Measurements from ENCODE around the gene SAMMSON. TPM values are rescaled to one million over a fixed set of nuclear protein-coding genes. Genes with fewer than 3 reads are reported as not detected.

SAMMSON gene
- total RNA-seq, 4 donors from 2014 or later = 0.94 to 6.1 TPM; not detected in 2

DNA sequence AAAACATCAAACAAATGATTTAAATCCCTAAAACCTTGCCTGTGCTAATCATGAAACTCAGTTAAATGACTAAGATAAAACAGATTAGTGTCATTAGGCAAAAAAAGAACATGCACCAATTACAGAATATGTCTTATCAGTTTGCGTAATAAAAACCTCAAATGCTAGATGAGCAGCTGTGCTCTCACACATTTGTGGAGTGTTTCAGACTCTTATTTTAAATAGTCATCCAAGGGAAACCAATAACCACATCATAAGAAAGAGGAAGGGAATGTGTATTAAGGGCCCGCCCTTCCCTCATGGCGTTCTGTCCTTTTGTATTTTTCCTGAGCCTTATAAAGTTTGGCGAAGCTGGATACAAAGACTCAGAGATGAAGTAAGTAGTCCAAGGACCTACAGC lies 6.6 kb downstream of the SAMMSON start:
- peaks cover 0 to 2% (median 0%) of the 10 kb centered on the region in 3 donors for H3K4me1 ChIP-seq
- no peaks in the 10 kb centered on the region for H3K27me3 ChIP-seq
- no peak for DNase-seq
- H3K9me3 ChIP-seq = no peaks in the 10 kb centered on the region
- no peaks in the 10 kb centered on the region for H3K36me3 ChIP-seq
- no peak overlapping the region for H3K4me3 ChIP-seq
- TF ChIP-seq, protein P1, sequence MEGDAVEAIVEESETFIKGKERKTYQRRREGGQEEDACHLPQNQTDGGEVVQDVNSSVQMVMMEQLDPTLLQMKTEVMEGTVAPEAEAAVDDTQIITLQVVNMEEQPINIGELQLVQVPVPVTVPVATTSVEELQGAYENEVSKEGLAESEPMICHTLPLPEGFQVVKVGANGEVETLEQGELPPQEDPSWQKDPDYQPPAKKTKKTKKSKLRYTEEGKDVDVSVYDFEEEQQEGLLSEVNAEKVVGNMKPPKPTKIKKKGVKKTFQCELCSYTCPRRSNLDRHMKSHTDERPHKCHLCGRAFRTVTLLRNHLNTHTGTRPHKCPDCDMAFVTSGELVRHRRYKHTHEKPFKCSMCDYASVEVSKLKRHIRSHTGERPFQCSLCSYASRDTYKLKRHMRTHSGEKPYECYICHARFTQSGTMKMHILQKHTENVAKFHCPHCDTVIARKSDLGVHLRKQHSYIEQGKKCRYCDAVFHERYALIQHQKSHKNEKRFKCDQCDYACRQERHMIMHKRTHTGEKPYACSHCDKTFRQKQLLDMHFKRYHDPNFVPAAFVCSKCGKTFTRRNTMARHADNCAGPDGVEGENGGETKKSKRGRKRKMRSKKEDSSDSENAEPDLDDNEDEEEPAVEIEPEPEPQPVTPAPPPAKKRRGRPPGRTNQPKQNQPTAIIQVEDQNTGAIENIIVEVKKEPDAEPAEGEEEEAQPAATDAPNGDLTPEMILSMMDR (IDR thresholded peaks at IDR 0.05) = no peak
- TF ChIP-seq POLR2A (IDR thresholded peaks at IDR 0.05) = no peak
- 75 to 79% methylated on average over 4 of the region's 4 CpGs for WGBS, 2 donors
- intact Hi-C loops (cut with DNase I) = no loop called here
- no peak overlapping the region for H3K27ac ChIP-seq

DNA sequence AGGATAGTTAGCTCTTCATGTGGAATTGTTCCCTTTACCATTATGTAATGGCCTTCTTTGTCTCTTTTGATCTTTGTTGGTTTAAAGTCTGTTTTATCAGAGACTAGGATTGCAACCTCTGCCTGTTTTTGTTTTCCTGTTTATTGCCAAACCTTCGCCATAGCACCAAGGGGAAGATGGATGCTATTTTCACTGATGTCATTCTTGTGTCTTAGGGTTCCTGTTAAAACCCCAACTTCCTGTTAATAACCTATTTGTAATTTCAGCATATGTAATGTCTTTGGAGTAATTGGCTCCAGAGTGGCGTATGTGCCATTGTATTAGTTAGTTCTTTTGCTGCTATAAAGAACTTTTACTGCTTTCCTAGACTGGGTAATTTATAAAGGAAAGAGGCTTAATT lies 10.8 kb downstream of the SAMMSON start:
- Histone ChIP-seq H3K4me1 (peaks cover 0 to 15% (median 0%) of the 10 kb centered on the region in 3 donors), H3K36me3 (no peaks in the 10 kb centered on the region), H3K27me3 (no peaks in the 10 kb centered on the region), H3K27ac (no peak overlapping the region), H3K9me3 (no peaks in the 10 kb centered on the region), H3K4me3 (no peak overlapping the region)
- intact Hi-C loops (cut with DNase I) = no loop called here
- WGBS, 2 donors = 74 to 76% methylated on average over 2 of the region's 2 CpGs
- TF ChIP-seq POLR2A (IDR thresholded peaks at IDR 0.05) = no peak
- TF ChIP-seq, protein P1 (IDR thresholded peaks at IDR 0.05) = no peak
- no peak for DNase-seq

DNA sequence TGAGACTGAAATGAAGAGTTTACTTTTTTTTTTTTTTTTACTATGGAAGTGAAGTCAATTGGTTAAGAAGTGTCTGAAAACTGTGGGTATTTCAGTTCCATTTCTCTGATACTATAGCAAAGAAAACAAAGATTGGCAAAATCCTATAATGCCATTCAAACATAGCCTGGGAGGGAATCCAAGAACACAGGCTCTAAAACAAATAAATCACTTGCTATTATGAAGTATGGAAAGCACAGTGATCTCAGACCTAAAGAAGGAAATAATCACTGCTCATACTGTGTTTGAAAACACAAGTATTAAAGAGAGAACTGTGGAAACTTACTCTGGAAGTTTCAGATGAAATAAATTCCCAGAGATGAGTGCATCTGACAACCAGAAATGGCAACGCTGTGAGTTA lies 12.0 kb downstream of the SAMMSON start:
- TF ChIP-seq, protein P1 (IDR thresholded peaks at IDR 0.05) = no peak
- no peak for TF ChIP-seq POLR2A (IDR thresholded peaks at IDR 0.05)
- Histone ChIP-seq H3K36me3 (no peaks in the 10 kb centered on the region), H3K27me3 (no peaks in the 10 kb centered on the region), H3K9me3 (no peaks in the 10 kb centered on the region), H3K4me1 (peaks cover 0 to 15% (median 0%) of the 10 kb centered on the region in 3 donors), H3K27ac (peak overlapping the region in 3 of 4 donors; percentile 43 to 69 (median 45)), H3K4me3 (no peak overlapping the region)
- no peak for DNase-seq
- WGBS, 2 donors = 25 to 42% methylated on average over 1 of the region's 1 CpG
- intact Hi-C loops (cut with DNase I) = no loop called here

DNA sequence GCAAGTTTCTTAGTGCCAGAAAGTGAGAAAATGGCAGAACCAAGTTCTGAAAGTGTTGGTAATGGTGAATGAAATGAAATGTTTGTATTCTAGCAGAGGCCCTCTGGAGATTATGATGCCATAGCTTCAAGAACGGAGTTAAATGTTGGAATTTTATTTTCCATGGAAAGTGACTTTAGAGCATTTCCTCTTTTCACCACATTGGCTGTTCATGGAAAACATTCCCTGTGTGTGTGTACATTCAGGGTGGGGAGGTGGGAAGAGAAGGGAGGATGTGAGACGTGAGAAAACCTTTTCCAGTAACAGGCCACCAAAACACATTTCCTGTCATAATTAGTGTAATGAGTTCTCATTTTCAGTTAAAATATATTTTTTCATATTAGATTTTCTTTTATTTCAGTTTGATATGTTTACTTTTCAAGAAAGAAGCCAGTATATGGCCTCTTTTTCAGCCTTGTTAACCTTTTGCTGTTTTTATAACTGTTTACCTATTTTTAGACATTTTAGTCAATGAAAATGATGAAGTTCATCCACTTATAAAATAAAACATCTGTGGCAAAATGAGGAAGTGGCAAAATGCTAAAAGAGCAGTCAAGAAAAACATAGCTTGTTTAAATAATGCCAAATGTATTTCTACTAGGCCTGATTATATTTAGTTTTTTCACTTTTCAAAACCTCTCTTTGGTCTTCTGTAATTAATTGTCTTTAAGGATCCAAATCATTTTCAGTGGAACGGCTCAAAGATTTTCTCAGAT lies 21.6 kb downstream of the SAMMSON start:
- Histone ChIP-seq H3K9me3 (no peaks in the 10 kb centered on the region), H3K27ac (no peak overlapping the region), H3K27me3 (no peaks in the 10 kb centered on the region), H3K4me3 (no peak overlapping the region), H3K4me1 (no peaks in the 10 kb centered on the region), H3K36me3 (no peaks in the 10 kb centered on the region)
- TF ChIP-seq POLR2A (IDR thresholded peaks at IDR 0.05) = no peak
- TF ChIP-seq, protein P1 (IDR thresholded peaks at IDR 0.05) = no peak
- intact Hi-C loops (cut with DNase I) = no loop called here
- WGBS, 2 donors = 41 to 66% methylated on average over 3 of the region's 3 CpGs
- no peak for DNase-seq

DNA sequence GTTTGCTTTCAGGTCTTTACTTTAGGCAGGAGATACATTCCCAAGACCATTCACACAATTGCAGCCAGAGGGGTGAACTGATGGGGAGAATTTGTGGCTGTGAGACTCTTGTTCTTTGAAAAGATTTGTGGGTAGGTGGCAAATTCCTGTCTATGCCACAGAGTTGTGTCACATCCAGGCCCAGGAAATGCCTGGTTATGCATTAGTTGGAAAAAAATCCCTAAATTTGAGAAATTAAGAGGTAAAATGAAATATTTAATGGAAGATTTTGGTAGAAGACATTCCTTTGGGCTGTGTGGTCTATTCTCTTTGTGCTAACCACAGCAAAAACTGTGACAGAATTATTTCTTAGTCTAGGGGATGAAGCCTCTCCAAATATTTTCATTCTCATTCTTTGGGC lies 28.8 kb downstream of the SAMMSON start:
- intact Hi-C loops (cut with DNase I) = no loop called here
- TF ChIP-seq, protein P1 (IDR thresholded peaks at IDR 0.05) = no peak
- TF ChIP-seq POLR2A (IDR thresholded peaks at IDR 0.05) = no peak
- no peak for DNase-seq
- Histone ChIP-seq H3K4me1 (no peaks in the 10 kb centered on the region), H3K27ac (no peak overlapping the region), H3K27me3 (no peaks in the 10 kb centered on the region), H3K4me3 (no peak overlapping the region), H3K36me3 (no peaks in the 10 kb centered on the region), H3K9me3 (no peaks in the 10 kb centered on the region)
